ENCODE data around the gene PARD3.
"Not testable (repeated sequence)": the region's sequence is repeated elsewhere in the genome, so short reads cannot be mapped to it uniquely, and the experiment has no call there.

PARD3 gene

GRCh38 chr10:34078017-34078744 is 736.9 kb downstream of the PARD3 start:
- no peak for DNase-seq

GRCh38 chr10:34076443-34076842 is 738.7 kb downstream of the PARD3 start:
- DNase-seq = no peak

GRCh38 chr10:34075254-34075926 is 739.7 kb downstream of the PARD3 start:
- no peak for DNase-seq

- DNase-seq = no peak
Measured at GRCh38 chr10:34074051-34074450, 741.0 kb downstream of the PARD3 start.

GRCh38 chr10:34067741-34068140 is 747.4 kb downstream of the PARD3 start:
- DNase-seq = not testable (repeated sequence)

- no peak for DNase-seq
Measured at GRCh38 chr10:34063592-34063991, 751.5 kb downstream of the PARD3 start.

- DNase-seq = no peak
Measured at GRCh38 chr10:34061841-34062240, 753.3 kb downstream of the PARD3 start.
